Forelimb muscle (tissue), 1 donor: ENCODE measurements around the gene CHRNA4. TPM values are rescaled to one million over a fixed set of nuclear protein-coding genes. Genes with fewer than 3 reads are reported as not detected.

Source experiments
- DNase-seq: peaks from one replicate; pipeline ENCODE4 v3.0.0-alpha.2; 2013; ENCODE audit warnings: low read depth
- polyA plus RNA-seq: library from polyadenylated mRNA; unstranded; fragments of 120-200 nt; gene quantifications from one replicate; pipeline ENCODE4 v1.2.1, GENCODE V29; 2013; ENCODE audit not compliant: insufficient read length

The CHRNA4 gene
- polyA plus RNA-seq, 1 donor = 0.46 TPM

GRCh38 chr20:63363981-63364561, 2.9 kb upstream of the CHRNA4 start:
- no peak for DNase-seq

- no peak for DNase-seq
These were observed 2.1 kb upstream of the CHRNA4 start for GRCh38 chr20:63363013-63363957.

- no peak for DNase-seq
These were observed 1.4 kb upstream of the CHRNA4 start for GRCh38 chr20:63362436-63363009.

DNA sequence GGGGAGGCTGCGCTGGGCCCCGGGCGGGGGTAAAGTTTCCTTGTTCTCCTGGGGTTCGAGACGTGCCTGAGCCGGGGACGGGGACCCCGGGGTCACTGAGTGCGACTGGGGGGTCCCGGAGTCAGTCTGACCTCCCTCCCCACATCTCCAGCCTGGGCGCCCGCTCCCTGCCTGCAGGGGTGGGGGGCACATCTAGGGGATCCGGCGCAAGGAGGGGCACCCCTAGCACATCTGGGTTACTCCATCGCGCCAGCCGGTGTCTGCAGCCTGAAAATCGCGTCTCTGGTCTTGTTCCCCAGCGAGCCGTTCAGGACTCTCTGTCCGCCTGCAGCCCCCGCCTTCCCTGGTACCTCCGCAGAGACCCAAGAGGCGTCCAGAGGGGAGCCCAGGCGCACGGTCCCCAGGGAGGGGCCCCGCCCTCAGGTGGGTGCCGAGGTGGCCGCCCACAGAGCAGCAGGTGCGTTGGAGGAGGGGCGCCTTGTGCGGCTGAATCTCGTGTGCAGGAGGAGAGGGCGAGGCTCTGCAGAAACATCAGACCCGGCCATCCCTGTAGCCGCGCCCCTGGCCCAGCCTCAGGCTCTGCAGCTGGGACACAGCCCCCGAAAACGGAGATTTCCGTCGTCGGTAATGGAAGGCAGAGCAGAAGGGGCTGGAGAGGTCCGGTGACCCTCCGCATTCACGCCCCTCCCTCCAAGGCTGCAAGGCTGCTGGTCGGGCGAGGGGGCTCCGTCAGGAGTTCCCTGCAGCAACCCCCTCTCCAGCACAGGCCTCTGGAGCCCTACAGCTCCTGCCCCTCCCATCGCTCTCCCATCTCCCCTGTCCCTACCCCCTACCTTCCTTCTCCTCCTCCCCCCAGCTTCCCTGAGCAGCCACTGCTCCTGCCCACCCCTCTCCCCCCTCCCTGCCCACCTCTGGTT, 628 bp upstream of the CHRNA4 start:
- no peak for DNase-seq

DNA sequence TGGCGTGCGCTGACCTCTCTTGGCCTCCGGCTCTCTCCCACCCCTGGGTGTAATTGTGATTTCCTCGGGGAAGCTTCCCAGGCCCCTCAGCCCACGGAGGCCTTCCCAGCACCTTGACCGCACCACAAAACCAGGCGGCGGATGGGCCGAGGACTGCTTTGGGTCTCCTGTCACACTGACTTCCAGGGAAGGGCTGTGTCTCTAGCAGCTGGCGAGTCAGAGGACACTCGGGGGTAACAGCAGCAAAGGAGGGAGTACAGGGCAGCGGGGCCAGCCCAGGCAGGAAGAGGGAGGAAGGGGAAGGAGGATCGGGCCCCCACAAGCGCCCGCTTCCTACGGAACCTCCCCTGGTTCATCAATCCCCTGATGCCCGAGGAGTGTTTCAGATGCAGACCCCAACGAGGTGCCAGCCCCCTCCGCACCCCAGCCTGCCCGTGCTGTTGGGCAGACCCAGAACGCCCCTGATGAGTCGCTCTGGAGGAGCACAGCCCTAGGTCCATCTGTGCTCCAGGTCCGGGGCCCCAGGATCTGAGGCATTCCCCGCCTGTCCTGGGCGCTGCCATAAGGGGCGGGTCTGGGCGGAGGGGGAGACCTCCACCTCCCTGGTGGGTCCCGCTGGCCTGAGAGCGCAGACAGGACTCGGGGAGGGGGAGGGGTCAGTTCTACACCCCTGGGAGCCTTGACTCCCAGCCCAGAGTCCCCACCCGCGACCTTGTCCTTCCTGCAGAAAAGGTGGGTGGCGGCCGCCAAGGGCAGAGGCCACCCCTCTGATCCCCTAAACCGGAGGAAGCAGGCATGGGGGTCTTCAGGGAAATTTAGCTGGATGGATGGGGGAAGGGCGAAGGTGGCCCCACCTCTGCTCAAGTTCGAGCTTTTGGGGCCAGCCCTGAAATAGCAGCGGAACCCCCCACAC, 956 bp downstream of the CHRNA4 start:
- DNase-seq = no peak

- no peak for DNase-seq
These were observed 1.8 kb downstream of the CHRNA4 start for GRCh38 chr20:63359164-63359934.

DNA sequence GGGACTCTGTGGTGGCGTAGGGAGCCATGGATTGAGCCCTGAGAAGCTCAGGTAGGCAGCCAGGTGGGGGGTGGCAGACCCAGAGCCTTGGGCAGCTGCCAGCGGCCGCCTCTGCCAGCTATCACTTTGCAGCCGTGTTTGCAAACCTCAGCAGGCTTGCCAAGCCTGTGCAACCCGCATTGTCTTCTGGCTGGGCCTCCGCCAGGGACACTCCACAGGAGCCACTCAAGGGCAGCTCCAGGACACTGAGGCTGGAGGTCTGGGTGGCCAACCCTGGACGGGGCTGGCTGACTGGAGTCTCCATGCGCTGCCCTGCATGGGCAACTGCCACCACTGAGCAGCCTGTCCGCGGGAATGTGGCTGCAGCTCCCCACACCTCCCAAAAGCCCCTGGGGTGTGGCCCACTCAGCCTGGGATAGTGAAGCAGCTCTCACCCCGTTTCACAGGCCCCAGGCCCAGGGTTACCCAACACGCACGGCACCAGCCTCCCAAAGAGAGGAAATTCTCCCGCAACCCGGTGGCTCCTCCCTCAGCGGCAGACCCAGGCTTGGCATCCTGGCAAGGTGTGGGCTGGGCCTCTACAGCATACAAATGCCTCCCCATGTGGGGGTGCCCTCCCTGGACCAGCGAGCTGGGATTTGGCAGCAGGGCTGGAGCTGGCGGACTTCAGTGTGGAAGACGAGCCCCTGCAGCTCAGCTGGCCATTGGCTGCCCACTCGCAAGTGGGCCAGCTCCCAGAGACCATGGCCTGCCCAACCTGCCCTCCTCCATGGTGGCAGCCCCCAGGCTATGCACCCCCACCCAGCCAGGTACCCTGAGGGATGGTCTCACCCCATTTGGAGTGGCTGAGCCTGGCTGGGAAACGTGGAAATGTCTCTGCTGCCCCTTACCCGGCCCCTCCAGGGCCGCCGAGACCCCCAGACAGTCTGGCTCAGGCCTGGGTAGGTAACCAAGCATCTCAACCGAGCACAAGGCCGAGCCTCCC, 2.9 kb downstream of the CHRNA4 start:
- no peak for DNase-seq

GRCh38 chr20:63356931-63357879, 3.9 kb downstream of the CHRNA4 start:
- DNase-seq = no peak

GRCh38 chr20:63356511-63356910, 4.6 kb downstream of the CHRNA4 start:
- DNase-seq = no peak

DNA sequence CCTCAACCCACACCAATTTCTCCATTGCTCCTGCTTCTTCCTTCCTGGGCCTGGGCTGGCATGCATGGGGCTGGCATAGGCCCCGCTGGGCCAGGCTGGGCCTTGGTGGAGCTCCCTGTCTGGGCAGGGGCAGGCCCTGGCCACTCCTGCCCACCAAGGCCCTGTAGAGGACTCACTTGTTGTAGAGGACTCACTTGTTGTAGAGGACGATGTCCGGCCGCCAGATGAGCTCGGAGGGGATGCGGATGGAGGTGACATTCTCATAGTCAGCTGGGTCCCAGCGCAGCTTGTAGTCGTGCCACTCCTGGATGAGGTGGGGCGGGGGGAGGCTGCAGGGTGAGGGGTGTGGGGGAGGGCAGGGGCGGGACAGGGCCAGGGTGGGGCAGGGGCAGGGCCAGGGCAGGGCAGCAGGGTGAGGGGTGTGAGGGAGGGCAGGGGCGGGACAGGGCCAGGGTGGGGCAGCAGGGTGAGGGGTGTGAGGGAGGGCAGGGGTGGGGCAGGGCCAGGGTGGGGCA, 5.3 kb downstream of the CHRNA4 start:
- DNase-seq = no peak

DNA sequence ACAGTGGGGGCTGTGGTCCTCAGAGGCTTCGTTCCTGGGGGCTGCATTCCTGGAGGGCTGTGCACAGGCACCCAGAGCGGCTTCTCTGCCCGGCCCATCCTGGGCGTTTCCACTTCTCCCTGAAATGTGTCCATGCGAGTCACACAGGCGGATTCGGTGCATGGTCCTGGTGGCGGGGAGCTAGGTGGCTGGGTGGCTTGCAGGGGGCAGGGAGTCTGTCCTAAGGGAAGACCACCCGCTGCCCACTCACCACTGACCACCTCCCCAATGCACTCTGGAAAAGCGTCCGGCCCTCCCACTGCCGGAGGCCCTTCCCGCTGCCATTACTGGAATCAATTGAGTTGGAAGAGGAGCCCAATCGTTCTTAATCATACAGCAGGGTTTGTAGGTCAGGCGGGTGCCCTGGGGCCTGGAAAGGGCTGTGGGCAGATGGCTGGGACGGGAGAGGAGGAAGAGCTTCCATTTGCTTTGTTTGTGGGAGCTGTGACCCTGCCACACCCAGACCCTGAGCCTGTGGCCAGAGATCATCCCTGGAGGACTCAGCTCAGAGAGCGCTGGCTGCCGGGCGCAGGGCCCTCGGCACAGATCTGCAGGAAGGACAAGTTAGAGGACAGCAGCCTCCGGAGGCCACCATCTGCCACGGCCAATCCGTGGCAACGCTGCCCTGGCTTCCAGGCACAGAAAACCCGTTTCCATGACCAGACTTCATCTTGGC, 6.4 kb downstream of the CHRNA4 start:
- DNase-seq = no peak

DNA sequence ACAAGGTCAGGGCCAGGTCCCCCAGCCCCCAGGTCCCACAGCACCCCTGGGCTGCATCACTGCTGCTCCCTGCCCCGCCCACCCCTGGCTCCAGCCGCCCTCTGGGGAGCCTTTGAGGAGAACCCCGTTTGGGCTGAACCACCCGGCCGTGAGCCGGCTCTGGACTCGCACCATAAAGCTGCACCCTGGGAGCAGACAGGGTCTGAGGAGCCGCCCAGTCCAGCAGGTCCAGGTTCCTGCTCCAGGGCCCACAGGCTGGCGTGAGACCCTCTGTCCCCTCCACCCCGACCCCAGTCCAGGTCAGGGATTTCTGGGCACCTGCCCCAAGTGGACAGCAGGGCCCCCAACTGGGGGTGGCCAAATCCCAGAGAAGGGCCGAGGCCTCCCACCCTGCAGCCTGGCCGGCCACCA, 8.3 kb downstream of the CHRNA4 start:
- no peak for DNase-seq

GRCh38 chr20:63351811-63352591, 9.1 kb downstream of the CHRNA4 start:
- no peak for DNase-seq

GRCh38 chr20:63351326-63351700, 9.8 kb downstream of the CHRNA4 start:
- DNase-seq = no peak

GRCh38 chr20:63350597-63351325, 10.4 kb downstream of the CHRNA4 start:
- no peak for DNase-seq
